ENCODE data around the gene EVX2.
A peak's percentile ranks its signal among the peaks of the same experiment; 100 is the strongest.

- TF ChIP-seq CTCF (IDR thresholded peaks at IDR 0.05) (no peak), EZH2 (IDR thresholded peaks at IDR 0.05) (peak; percentile 9)
These were observed 44.6 kb upstream of the EVX2 start for GRCh38 chr2:176128172-176128981.

Data from neural progenitor cell (in vitro differentiated cells).